Mucosa of descending colon (tissue), 3 donors: ENCODE data around the gene THYN1. TPM values are rescaled to one million over a fixed set of nuclear protein-coding genes. Genes with fewer than 3 reads are reported as not detected.

Source experiments
- ATAC-seq: fragments of 200-7000 bp; cut with Tn5 transposase; one replicate; pipeline ENCODE4 v1.9.1; 2020; ENCODE audit warnings: mild to moderate bottlenecking, moderate library complexity
- DNase-seq, 3 donors: peaks; one replicate each; pipeline ENCODE4 v3.0.0-alpha.2; 2020
- H3K36me3 ChIP-seq: fragments of 200-600 bp; one replicate; pipeline ENCODE4 v1.8.0; 2021; ENCODE audit warnings: low read depth, mild to moderate bottlenecking
- H3K4me1 ChIP-seq: fragments of 200-600 bp; one replicate; pipeline ENCODE4 v1.8.0; 2021; ENCODE audit warnings: low read depth, mild to moderate bottlenecking
- H3K4me3 ChIP-seq: fragments of 200-600 bp; one replicate; pipeline ENCODE4 v1.8.0; 2021; ENCODE audit warnings: mild to moderate bottlenecking
- H3K9me3 ChIP-seq: fragments of 200-600 bp; one replicate; pipeline ENCODE4 v1.8.0; 2021; ENCODE audit warnings: mild to moderate bottlenecking
- CTCF ChIP-seq: fragments of 200-600 bp; IDR thresholded peaks from one replicate; pipeline ENCODE4 v1.8.0; 2022; ENCODE audit warnings: antibody characterized with exemption, mild to moderate bottlenecking
- intact Hi-C, 2 donors: fragments of 100-400 bp; cut with DNase I in 1 of 2; cut with micrococcal nuclease in 1 of 2; formaldehyde crosslinking; loops; one replicate each; pipeline versions ENCODE4 v1.11.0 to v1.11.1; 2022; cut with DNase I, micrococcal nuclease
- total RNA-seq, 3 donors: library from RNA; stranded (reverse); fragmentation: NEBNext Ultra II Directional in 2 of 3; extraction: Animal tissue kit (Norgen Biotek cat#: 25700) in 2 of 3; gene quantifications; one replicate each; pipeline versions ENCODE4 v1.2.1 to v1.2.4, GENCODE V29; 2021 to 2023
- donor health status: DM: no; HTN: no; CAD: no; lungs with moderate emphysema.
- donor health status: DM: no; HTN: no; CAD: no.
- donor health status: DM: no; HTN: yes; CAD: no.

Gene THYN1
- total RNA-seq, 3 donors from 2014 or later, result 33.5 to 40.2 (median 35.5) TPM

- intact Hi-C loops, result no loop called here
- no peak for TF ChIP-seq CTCF
- no peaks in the 10 kb centered on the region for H3K9me3 ChIP-seq
- DNase-seq, result no peak
- H3K4me3 ChIP-seq, result no peak overlapping the region
- peaks cover 8% of the 10 kb centered on the region for H3K4me1 ChIP-seq
- no peak for ATAC-seq
- H3K36me3 ChIP-seq, result no peaks in the 10 kb centered on the region
Measured at GRCh38 chr11:134248910-134249480, 4.2 kb downstream of the THYN1 start.

GRCh38 chr11:134246678-134247077 is 6.5 kb downstream of the THYN1 start:
- Histone ChIP-seq H3K4me1 (no peaks in the 10 kb centered on the region), H3K9me3 (no peaks in the 10 kb centered on the region), H3K36me3 (peaks cover 6% of the 10 kb centered on the region), H3K4me3 (no peak overlapping the region)
- intact Hi-C loops, result no loop called here
- no peak for DNase-seq
- TF ChIP-seq CTCF, result no peak
- ATAC-seq, result no peak

- Histone ChIP-seq H3K4me1 (no peaks in the 10 kb centered on the region), H3K36me3 (peaks cover 6% of the 10 kb centered on the region), H3K9me3 (no peaks in the 10 kb centered on the region), H3K4me3 (no peak overlapping the region)
- no peak for ATAC-seq
- no peak for DNase-seq
- TF ChIP-seq CTCF, result no peak
- intact Hi-C loops, result no loop called here
Measured at GRCh38 chr11:134246100-134246499, 7.1 kb downstream of the THYN1 start.

- Histone ChIP-seq H3K4me1 (no peaks in the 10 kb centered on the region), H3K9me3 (no peaks in the 10 kb centered on the region), H3K36me3 (peaks cover 6% of the 10 kb centered on the region), H3K4me3 (no peak overlapping the region)
- no peak for TF ChIP-seq CTCF
- intact Hi-C loops, result no loop called here
- ATAC-seq, result no peak
- DNase-seq, result no peak
Measured at GRCh38 chr11:134245434-134245833, 7.7 kb downstream of the THYN1 start.

- intact Hi-C loops, result no loop called here
- no peak for TF ChIP-seq CTCF
- no peaks in the 10 kb centered on the region for H3K9me3 ChIP-seq
- ATAC-seq, result peak; percentile 57
- no peak overlapping the region for H3K4me3 ChIP-seq
- no peaks in the 10 kb centered on the region for H3K4me1 ChIP-seq
- peaks cover 6% of the 10 kb centered on the region for H3K36me3 ChIP-seq
- DNase-seq, result no peak
Measured at GRCh38 chr11:134244593-134244992, 8.6 kb downstream of the THYN1 start.

- TF ChIP-seq CTCF, result no peak
- Histone ChIP-seq H3K4me1 (no peaks in the 10 kb centered on the region), H3K9me3 (no peaks in the 10 kb centered on the region), H3K4me3 (no peak overlapping the region), H3K36me3 (peaks cover 6% of the 10 kb centered on the region)
- DNase-seq (no peak), ATAC-seq (no peak)
- intact Hi-C loops, result no loop called here
Measured at GRCh38 chr11:134243913-134244312, 9.2 kb downstream of the THYN1 start.
